ENCODE measurements around the gene CACNB1.

DNA sequence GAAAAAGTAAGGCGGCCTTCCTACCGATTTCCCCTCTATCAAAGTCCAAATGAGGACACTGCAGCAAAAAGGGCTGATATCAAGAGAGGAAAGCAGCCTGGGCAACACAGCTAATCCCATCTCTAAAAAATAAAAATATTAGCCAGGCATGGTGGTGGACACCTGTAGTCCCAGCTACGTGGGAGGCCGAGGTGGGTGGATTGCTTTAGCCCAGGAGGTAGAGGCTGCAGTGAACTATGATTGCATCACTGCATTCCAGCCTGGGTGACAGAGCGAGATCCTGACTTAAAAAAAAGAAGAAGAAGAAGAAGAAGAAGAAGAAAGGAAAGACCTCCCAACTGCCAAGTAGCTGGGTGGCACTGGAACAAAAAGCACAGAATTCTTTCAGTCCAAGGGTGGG is 14.4 kb downstream of the CACNB1 start:
- TF ChIP-seq, protein P1, sequence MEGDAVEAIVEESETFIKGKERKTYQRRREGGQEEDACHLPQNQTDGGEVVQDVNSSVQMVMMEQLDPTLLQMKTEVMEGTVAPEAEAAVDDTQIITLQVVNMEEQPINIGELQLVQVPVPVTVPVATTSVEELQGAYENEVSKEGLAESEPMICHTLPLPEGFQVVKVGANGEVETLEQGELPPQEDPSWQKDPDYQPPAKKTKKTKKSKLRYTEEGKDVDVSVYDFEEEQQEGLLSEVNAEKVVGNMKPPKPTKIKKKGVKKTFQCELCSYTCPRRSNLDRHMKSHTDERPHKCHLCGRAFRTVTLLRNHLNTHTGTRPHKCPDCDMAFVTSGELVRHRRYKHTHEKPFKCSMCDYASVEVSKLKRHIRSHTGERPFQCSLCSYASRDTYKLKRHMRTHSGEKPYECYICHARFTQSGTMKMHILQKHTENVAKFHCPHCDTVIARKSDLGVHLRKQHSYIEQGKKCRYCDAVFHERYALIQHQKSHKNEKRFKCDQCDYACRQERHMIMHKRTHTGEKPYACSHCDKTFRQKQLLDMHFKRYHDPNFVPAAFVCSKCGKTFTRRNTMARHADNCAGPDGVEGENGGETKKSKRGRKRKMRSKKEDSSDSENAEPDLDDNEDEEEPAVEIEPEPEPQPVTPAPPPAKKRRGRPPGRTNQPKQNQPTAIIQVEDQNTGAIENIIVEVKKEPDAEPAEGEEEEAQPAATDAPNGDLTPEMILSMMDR (IDR thresholded peaks at IDR 0.05), result no peak
- no peak for TF ChIP-seq POLR2A (IDR thresholded peaks at IDR 0.05)

All from tibial nerve (tissue), 3 donors.